Esophagus muscularis mucosa (tissue), 4 donors: Measurements from ENCODE around the gene TNK2. TPM values are rescaled to one million over a fixed set of nuclear protein-coding genes. Genes with fewer than 3 reads are reported as not detected.
A peak's percentile ranks its signal among the peaks of the same experiment; 100 is the strongest.

Experiments
- DNase-seq: peaks from one replicate; pipeline ENCODE4 v3.0.0-alpha.2; 2017; ENCODE audit errors: extremely low spot score
- H3K27ac ChIP-seq, 4 donors: fragments of 200-600 bp; sonication (generic); replicated peaks in 1 of 4; 1 replicate in 3 of 4; 2 replicates in 1 of 4; pipeline ENCODE4 v1.5.1; 2016 to 2019; ENCODE audit warnings: mild to moderate bottlenecking in 1 of 4
- H3K27me3 ChIP-seq, 4 donors: fragments of 200-600 bp; sonication (generic); one replicate each; pipeline versions ENCODE4 v1.5.1 to v1.6.0; 2016 to 2019
- H3K36me3 ChIP-seq, 4 donors: fragments of 200-600 bp; sonication (generic); one replicate each; pipeline ENCODE4 v1.5.1; 2016 to 2019
- H3K4me1 ChIP-seq, 4 donors: fragments of 200-600 bp; sonication (generic); one replicate each; pipeline ENCODE4 v1.5.1; 2016 to 2019
- H3K4me3 ChIP-seq, 4 donors: fragments of 200-600 bp; sonication (generic); 1 replicate in 2 of 4; 2 replicates in 2 of 4; pipeline ENCODE4 v1.5.1; 2016 to 2019; ENCODE audit warnings: mild to moderate bottlenecking in 4 of 4, moderate library complexity in 1 of 4
- H3K9me3 ChIP-seq, 4 donors: fragments of 200-600 bp; sonication (generic); 1 replicate in 3 of 4; 2 replicates in 1 of 4; pipeline ENCODE4 v1.5.1; 2016 to 2019
- EP300 ChIP-seq: sonication (generic); formaldehyde crosslinking; IDR thresholded peaks from one replicate; pipeline ENCODE4 v1.6.1; 2017; ENCODE audit warnings: antibody characterized with exemption
- POLR2A ChIP-seq: fragments of 450-650 bp; IDR thresholded peaks from one replicate; pipeline ENCODE4 v1.6.1; 2017; ENCODE audit warnings: antibody characterized with exemption, moderate library complexity, mild to moderate bottlenecking, low read depth
- POLR2AphosphoS5 ChIP-seq, 2 donors: sonication (generic); formaldehyde crosslinking; IDR thresholded peaks; one replicate each; pipeline ENCODE4 v1.6.1; 2017; ENCODE audit warnings: antibody characterized with exemption in 2 of 2
- WGBS: methylation state at CpG from one replicate; pipeline ENCODE4 v1.1.5; 2018; 5-methylcytosine and 5-hydroxymethylcytosine counted together
- intact Hi-C: fragments of 100-400 bp; cut with DNase I; formaldehyde crosslinking; loops from one replicate; pipeline ENCODE4 v1.15.1; 2023
- total RNA-seq, 4 donors: library from RNA; depleted of rRNA; stranded (reverse); fragments of >200 nt; gene quantifications; one replicate each; pipeline versions ENCODE4 v1.1.0 to v1.2.1, GENCODE V29; 2016
- TF ChIP-seq, protein P1 (sequence below), 3 experiments: fragments of 200-600 bp in 2 of 3; fragments of 450-650 bp in 1 of 3; sonication (generic) in 2 of 3; IDR thresholded peaks; one replicate each; pipeline ENCODE4 v1.5.1; 2017 to 2019; ENCODE audit warnings: antibody characterized with exemption in 3 of 3, mild to moderate bottlenecking in 2 of 3, moderate library complexity in 1 of 3

The TNK2 gene
- total RNA-seq, 4 donors from 2014 or later: 16.4 to 42.3 (median 28.3) TPM

DNA sequence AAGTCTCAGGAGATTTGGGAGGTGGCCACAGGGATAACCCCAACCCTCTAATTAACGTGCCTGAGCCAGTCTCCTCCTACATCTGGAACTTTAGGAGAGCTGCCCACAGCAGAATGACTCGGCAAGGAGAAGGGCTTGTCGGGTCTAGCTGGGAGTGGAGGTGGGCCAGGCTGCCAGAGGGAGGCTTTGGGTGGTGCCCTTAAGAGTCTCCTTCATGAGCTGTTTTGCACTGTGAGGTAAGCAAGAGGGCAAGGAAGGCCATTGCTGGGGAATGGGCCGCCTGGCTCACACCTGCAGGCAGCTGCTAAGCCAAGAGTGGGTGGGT, 3.6 kb upstream of the TNK2 start:
- Histone ChIP-seq H3K9me3 (no peaks in the 10 kb centered on the region), H3K27ac (no peak overlapping the region), H3K4me3 (no peak overlapping the region), H3K36me3 (no peaks in the 10 kb centered on the region), H3K27me3 (no peaks in the 10 kb centered on the region), H3K4me1 (peaks cover 30 to 49% (median 47%) of the 10 kb centered on the region in 4 donors)
- DNase-seq: no peak
- intact Hi-C loops: no loop called here
- 83% methylated on average over 4 of the region's 4 CpGs for WGBS
- TF ChIP-seq POLR2AphosphoS5 (IDR thresholded peaks at IDR 0.05) (no peak), EP300 (no peak)

DNA sequence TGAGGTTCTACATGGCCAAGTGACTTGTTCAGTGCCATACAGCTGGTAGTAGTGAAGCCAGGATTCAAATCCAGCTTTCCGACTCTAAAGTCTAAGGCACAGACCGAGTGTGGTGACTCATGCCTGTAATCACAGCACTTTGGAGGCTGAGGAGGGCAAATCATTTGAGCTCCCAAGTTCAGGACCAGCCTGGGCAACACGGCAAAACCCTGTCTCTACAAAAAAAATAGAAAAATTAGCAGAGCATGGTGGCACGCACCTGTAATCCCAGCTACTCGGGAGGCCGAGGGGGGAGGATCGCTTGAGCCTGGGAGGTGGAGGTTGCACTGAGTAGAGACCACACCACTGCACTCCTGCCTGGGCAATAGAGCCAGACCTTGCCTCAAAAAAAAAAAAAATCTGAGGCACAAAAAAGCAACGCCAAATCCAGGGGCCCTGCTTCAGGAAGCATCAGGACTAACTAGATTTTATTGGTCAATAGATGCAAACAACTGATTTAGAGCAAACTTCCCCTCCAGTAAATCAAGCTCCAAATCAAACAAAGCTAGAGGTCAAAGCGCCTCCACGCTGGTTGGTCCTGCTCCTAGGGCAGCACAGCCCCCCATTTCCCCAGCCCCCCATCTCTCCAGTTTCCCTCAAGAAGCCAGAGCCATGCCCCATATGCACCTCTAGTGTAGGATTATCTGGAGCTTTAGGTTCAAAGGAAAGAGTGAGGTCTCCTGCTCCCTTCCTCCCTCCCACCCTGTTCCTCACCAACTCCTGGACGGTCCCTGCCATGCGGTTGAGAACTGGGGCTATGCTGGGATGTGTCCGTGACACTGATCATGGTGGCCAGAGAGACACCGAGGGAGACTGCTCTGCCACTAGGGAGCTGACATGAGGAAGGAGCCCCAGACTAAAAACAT, 2.9 kb upstream of the TNK2 start:
- Histone ChIP-seq H3K4me3 (no peak overlapping the region), H3K27ac (no peak overlapping the region), H3K4me1 (peaks cover 36 to 55% (median 53%) of the 10 kb centered on the region in 4 donors), H3K9me3 (no peaks in the 10 kb centered on the region), H3K27me3 (no peaks in the 10 kb centered on the region), H3K36me3 (no peaks in the 10 kb centered on the region)
- WGBS: 95% methylated on average over 14 of the region's 14 CpGs
- intact Hi-C loops: no loop called here
- DNase-seq: no peak
- no peak for TF ChIP-seq EP300
- TF ChIP-seq POLR2AphosphoS5 (IDR thresholded peaks at IDR 0.05): no peak
- no peak for TF ChIP-seq POLR2A
- TF ChIP-seq, protein P1, sequence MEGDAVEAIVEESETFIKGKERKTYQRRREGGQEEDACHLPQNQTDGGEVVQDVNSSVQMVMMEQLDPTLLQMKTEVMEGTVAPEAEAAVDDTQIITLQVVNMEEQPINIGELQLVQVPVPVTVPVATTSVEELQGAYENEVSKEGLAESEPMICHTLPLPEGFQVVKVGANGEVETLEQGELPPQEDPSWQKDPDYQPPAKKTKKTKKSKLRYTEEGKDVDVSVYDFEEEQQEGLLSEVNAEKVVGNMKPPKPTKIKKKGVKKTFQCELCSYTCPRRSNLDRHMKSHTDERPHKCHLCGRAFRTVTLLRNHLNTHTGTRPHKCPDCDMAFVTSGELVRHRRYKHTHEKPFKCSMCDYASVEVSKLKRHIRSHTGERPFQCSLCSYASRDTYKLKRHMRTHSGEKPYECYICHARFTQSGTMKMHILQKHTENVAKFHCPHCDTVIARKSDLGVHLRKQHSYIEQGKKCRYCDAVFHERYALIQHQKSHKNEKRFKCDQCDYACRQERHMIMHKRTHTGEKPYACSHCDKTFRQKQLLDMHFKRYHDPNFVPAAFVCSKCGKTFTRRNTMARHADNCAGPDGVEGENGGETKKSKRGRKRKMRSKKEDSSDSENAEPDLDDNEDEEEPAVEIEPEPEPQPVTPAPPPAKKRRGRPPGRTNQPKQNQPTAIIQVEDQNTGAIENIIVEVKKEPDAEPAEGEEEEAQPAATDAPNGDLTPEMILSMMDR (IDR thresholded peaks at IDR 0.05): no peak

DNA sequence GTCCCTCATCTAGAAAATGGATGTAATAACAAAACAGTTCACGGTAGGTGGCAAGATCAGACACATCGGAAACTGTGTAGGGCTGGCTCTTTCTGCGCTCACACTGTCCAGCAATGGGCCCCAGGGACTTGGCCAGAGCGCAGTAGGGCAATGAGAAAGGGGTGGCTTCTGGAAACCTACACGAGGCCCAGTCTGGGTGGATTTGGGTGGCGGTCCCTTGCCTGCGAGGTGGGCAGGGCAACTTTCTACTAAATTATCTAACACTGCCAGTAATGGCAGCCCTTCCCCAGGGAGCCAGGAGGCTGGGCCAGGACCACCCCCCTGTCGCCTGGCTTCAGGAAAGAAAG, 2.1 kb upstream of the TNK2 start:
- H3K36me3 ChIP-seq: no peaks in the 10 kb centered on the region
- H3K9me3 ChIP-seq: no peaks in the 10 kb centered on the region
- TF ChIP-seq POLR2A: no peak
- TF ChIP-seq, protein P1 (IDR thresholded peaks at IDR 0.05): no peak
- no peak for TF ChIP-seq EP300
- no peak for TF ChIP-seq POLR2AphosphoS5 (IDR thresholded peaks at IDR 0.05)
- WGBS: 89% methylated on average over 8 of the region's 8 CpGs
- intact Hi-C loops: no loop called here
- peak overlapping the region; percentile 63 to 99 (median 82) for H3K4me3 ChIP-seq
- H3K27me3 ChIP-seq: no peaks in the 10 kb centered on the region
- DNase-seq: no peak
- H3K27ac ChIP-seq: peak overlapping the region; percentile 69 to 81 (median 73)
- peaks cover 36 to 58% (median 56%) of the 10 kb centered on the region in 4 donors for H3K4me1 ChIP-seq

DNA sequence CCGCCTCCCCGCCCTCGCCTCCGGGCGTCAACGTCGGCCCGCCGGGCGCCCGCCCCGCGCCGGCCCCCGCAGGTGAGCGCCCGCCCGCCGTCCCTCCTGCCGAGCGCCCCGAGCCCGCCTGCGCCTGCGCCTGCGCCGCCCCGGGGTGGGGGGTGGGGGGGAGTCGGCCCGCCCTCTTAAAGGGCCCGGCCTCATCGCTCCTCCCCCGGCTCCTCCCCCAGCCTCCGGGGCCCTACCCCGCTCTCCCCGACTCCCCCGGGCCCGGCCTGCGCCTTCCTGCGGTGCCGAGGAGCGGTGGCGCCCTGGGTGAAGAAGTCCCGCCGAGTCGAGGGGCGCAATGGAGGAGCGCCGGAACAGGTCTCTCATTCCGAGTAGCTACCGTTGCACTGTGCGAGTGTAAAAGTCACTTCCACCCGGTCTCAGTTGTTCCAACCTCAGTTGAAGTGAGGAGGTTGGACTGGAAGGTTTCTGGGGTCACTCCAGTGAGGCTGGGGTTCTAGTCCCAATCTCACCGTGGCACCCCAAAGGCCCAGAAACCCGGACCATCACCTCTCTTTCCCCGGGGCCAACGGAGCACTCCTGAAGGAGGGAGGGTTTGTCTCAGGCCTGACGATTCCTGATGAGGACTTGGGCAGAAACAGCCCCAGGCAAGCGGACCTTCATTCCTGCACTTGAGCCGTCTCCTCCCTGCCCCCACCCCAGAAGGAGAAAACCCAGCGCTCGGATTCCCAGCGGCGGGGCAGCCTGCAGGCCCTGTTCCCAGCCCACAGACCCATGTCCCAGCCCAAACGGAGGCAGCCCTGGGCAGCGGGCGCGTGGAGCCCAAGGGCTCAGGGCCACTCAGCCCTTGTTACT, 1.5 kb upstream of the TNK2 start:
- TF ChIP-seq, protein P1 (IDR thresholded peaks at IDR 0.05): no peak
- TF ChIP-seq POLR2AphosphoS5 (IDR thresholded peaks at IDR 0.05): peak; percentile 31 to 71
- H3K4me1 ChIP-seq: peaks cover 35 to 52% (median 50%) of the 10 kb centered on the region in 4 donors
- 62% methylated on average over 7 of the region's 68 CpGs for WGBS
- intact Hi-C loops: no loop called here
- H3K4me3 ChIP-seq: peak overlapping the region; percentile 63 to 99 (median 82)
- no peaks in the 10 kb centered on the region for H3K27me3 ChIP-seq
- peak overlapping the region; percentile 69 to 81 (median 78) for H3K27ac ChIP-seq
- H3K9me3 ChIP-seq: no peaks in the 10 kb centered on the region
- no peaks in the 10 kb centered on the region for H3K36me3 ChIP-seq
- DNase-seq: no peak
